K562 (cell line): Measurements from ENCODE around the gene NRARP. TPM values are rescaled to one million over a fixed set of nuclear protein-coding genes. Genes with fewer than 3 reads are reported as not detected.

Source experiments
- E2F3 ChIP-seq: fragments of 250-450 bp; sonication (Bioruptor Pico); IDR thresholded peaks from 2 replicates; pipeline ENCODE4 v1.4.0; 2020; ENCODE audit warnings: mild to moderate bottlenecking
- FOXP1 ChIP-seq: sonication (generic); formaldehyde crosslinking; IDR thresholded peaks from 2 replicates; pipeline ENCODE4 v1.8.0; 2022; ENCODE audit warnings: mild to moderate bottlenecking, missing genetic modification reagents
- HDAC2 ChIP-seq: fragments of 450-650 bp; IDR thresholded peaks from 2 replicates; pipeline ENCODE4 v1.6.1; 2016; ENCODE audit warnings: mild to moderate bottlenecking
- HSF4 ChIP-seq: fragments of 250-450 bp; sonication (Bioruptor Pico); IDR thresholded peaks from 2 replicates; pipeline ENCODE4 v2.1.2; 2022; ENCODE audit warnings: mild to moderate bottlenecking, moderate library complexity, borderline replicate concordance
- IRF1 ChIP-seq: sonication (generic); formaldehyde crosslinking; IDR thresholded peaks from 2 replicates; pipeline ENCODE4 v1.8.0; 2022; ENCODE audit warnings: missing genetic modification reagents, mild to moderate bottlenecking, borderline replicate concordance
- JUN ChIP-seq, 2 experiments: sonication (generic) in 1 of 2; formaldehyde crosslinking in 1 of 2; IDR thresholded peaks; 2 replicates each; pipeline versions ENCODE4 v1.6.1 to v1.8.0; 2012 to 2022; ENCODE audit warnings: borderline replicate concordance in 2 of 2, mild to moderate bottlenecking in 2 of 2, improper control_type of control experiment in 1 of 2, low read depth in 1 of 2, low read length in 1 of 2, missing genetic modification reagents in 1 of 2
- MBD2 ChIP-seq: sonication (generic); IDR thresholded peaks from 2 replicates; pipeline ENCODE4 v1.6.1; 2016; ENCODE audit warnings: low read depth, borderline replicate concordance
- PHB ChIP-seq: fragments of 250-450 bp; sonication (Bioruptor Pico); IDR thresholded peaks from 2 replicates; pipeline ENCODE4 v1.5.0; 2021
- PHF20 ChIP-seq: fragments of 450-650 bp; IDR thresholded peaks from 2 replicates; pipeline ENCODE4 v1.6.1; 2018; ENCODE audit not compliant: partially characterized antibody
- PRDM10 ChIP-seq: fragments of 450-650 bp; IDR thresholded peaks from 2 replicates; pipeline ENCODE4 v1.6.1; 2018; ENCODE audit not compliant: partially characterized antibody
- RAD51 ChIP-seq: fragments of 450-650 bp; IDR thresholded peaks from 2 replicates; pipeline ENCODE4 v1.7.1; 2016; ENCODE audit warnings: low read depth, mild to moderate bottlenecking, borderline replicate concordance
- SIN3B ChIP-seq: fragments of 450-650 bp; IDR thresholded peaks from 2 replicates; pipeline ENCODE4 v1.6.1; 2017; ENCODE audit warnings: low read depth, mild to moderate bottlenecking, moderate library complexity
- TAF7 ChIP-seq: fragments of 450-650 bp; IDR thresholded peaks from 2 replicates; pipeline ENCODE4 v1.6.1; 2016; ENCODE audit warnings: missing genetic modification characterization, missing compliant biosample characterization
- ZBTB33 ChIP-seq: sonication (generic); formaldehyde crosslinking; IDR thresholded peaks from 2 replicates; pipeline ENCODE4 v1.8.1; 2023; ENCODE audit warnings: mild to moderate bottlenecking, missing genetic modification reagents
- ZNF143 ChIP-seq: sonication (generic); formaldehyde crosslinking; IDR thresholded peaks from 2 replicates; pipeline ENCODE4 v1.9.0; 2022; ENCODE audit warnings: mild to moderate bottlenecking, missing genetic modification reagents
- ZNF274 ChIP-seq: IDR thresholded peaks from 2 replicates; pipeline ENCODE4 v1.6.1; 2011; ENCODE audit warnings: low read depth, mild to moderate bottlenecking, low read length, moderate library complexity, borderline replicate concordance
- ZNF280B ChIP-seq: fragments of 250-450 bp; sonication (Bioruptor Pico); IDR thresholded peaks from 2 replicates; pipeline ENCODE4 v1.5.1; 2021; ENCODE audit warnings: mild to moderate bottlenecking
- ZNF764 ChIP-seq: fragments of 250-450 bp; sonication (Bioruptor Pico); IDR thresholded peaks from 2 replicates; pipeline ENCODE4 v1.4.0; 2020; ENCODE audit warnings: low read depth, mild to moderate bottlenecking, moderate library complexity
- polyA plus RNA-seq, 8 experiments: library from polyadenylated mRNA; depleted of rRNA in 4 of 8; stranded (reverse) in 5 of 8; unstranded in 3 of 8; fragments of >200 nt; fragmentation: Nextera tagmentation in 2 of 8; fragmentation: Illumina TruSeq in 1 of 8; extraction: Ambion mirVana in 2 of 8; extraction: Trizol in 1 of 8; gene quantifications; 2 replicates each; pipeline versions ENCODE4 v1.2.1 to v1.2.3, GENCODE V29; 2011 to 2014; ENCODE audit warnings: inconsistent platforms in 1 of 8, missing spikeins in 1 of 8
- total RNA-seq, 7 experiments: library from RNA; depleted of rRNA in 6 of 7; stranded (reverse); fragments of >200 nt in 6 of 7; fragmentation: Illumina TruSeq in 2 of 7; extraction: Trizol in 2 of 7; gene quantifications; 2 replicates each; pipeline versions ENCODE4 v1.2.1 to v1.2.3, GENCODE V29; 2011 to 2021; ENCODE audit warnings: low replicate concordance in 1 of 7

The NRARP gene
- total and polyA plus RNA-seq, 9 of the 15 experiments (the other 6 are each of a cell fraction or from before 2014, with no cell fraction given), result 2.0 to 24.5 (median 7.2) TPM; not detected in 2

- TF ChIP-seq MBD2 (no peak), RAD51 (no peak), ZNF274 (no peak), IRF1 (CRISPR knock-in tag) (0 out of 2 replicates have a peak, but pooled peaks have one; percentile 52), HSF4 (CRISPR knock-in tag) (no peak), PHF20 (peak; percentile 38), TAF7 (tag) (no peak), SIN3B (peak; percentile 24; the same call in 1 of the 2 replicates), PHB (CRISPR knock-in tag) (peak; percentile 37; the same call in 1 of the 2 replicates), ZNF280B (no peak), ZNF764 (CRISPR knock-in tag) (no peak), HDAC2 (peak; percentile 57; the same call in 1 of the 2 replicates), JUN (IDR thresholded peaks at IDR 0.05; ENCODE audit: borderline replicate concordance, low read depth, low read length) (no peak), JUN (CRISPR knock-in tag; IDR thresholded peaks at IDR 0.05; ENCODE audit: borderline replicate concordance) (peak; percentile 61), ZBTB33 (CRISPR knock-in tag) (peak; percentile 72), ZNF143 (CRISPR knock-in tag) (no peak), E2F3 (CRISPR knock-in tag) (peak; percentile 92), FOXP1 (peak; percentile 94), PRDM10 (no peak)
These were observed 757 bp downstream of the NRARP start (continued) for GRCh38 chr9:137301081-137301947.
